Neural cell (in vitro differentiated cells): Measurements from ENCODE around the gene ASB18. TPM values are rescaled to one million over a fixed set of nuclear protein-coding genes. Genes with fewer than 3 reads are reported as not detected.

Experiments
- H2AFZ ChIP-seq: fragments of 200-600, 300-800 bp; sonication (generic), shearing (Covaris generic); 2 replicates; pipeline ENCODE4 v1.6.0; 2014; ENCODE audit warnings: low read depth, mild to moderate bottlenecking, antibody characterized with exemption, low read length, moderate library complexity
- H3F3A ChIP-seq: fragments of 200-600 bp; shearing (Covaris generic); 2 replicates; pipeline ENCODE4 v1.6.1; 2016; ENCODE audit warnings: mild to moderate bottlenecking, moderate library complexity, mixed read lengths, antibody characterized with exemption, low read length; ENCODE audit not compliant: insufficient read depth, poor library complexity, severe bottlenecking
- H3K27ac ChIP-seq: fragments of 200-600, 300-800 bp; sonication (generic), shearing (Covaris generic); 2 replicates; pipeline ENCODE4 v1.5.1; 2014; ENCODE audit warnings: mild to moderate bottlenecking, low read length, moderate library complexity
- H3K27me3 ChIP-seq: fragments of 300-800, 200-600 bp; sonication (generic), shearing (Covaris generic); 2 replicates; pipeline ENCODE4 v1.6.0; 2014; ENCODE audit warnings: mild to moderate bottlenecking, low read depth, low read length, moderate library complexity; ENCODE audit not compliant: insufficient read depth
- H3K36me3 ChIP-seq: fragments of 300-800, 200-600 bp; sonication (generic), shearing (Covaris generic); 2 replicates; pipeline ENCODE4 v1.5.1; 2014; ENCODE audit warnings: mild to moderate bottlenecking, antibody characterized with exemption, low read length, moderate library complexity; ENCODE audit not compliant: insufficient read depth
- H3K4me2 ChIP-seq: fragments of 300-800, 200-600 bp; sonication (generic), shearing (Covaris generic); 2 replicates; pipeline ENCODE4 v1.6.0; 2014; ENCODE audit warnings: mild to moderate bottlenecking, low read length
- H3K4me3 ChIP-seq: fragments of 300-800, 200-600 bp; sonication (generic), shearing (Covaris generic); 2 replicates; pipeline ENCODE4 v1.5.1; 2014; ENCODE audit warnings: mild to moderate bottlenecking, low read length, moderate library complexity
- H3K79me2 ChIP-seq: fragments of 200-600 bp; shearing (Covaris generic); replicated peaks from 2 replicates; pipeline ENCODE4 v1.6.0; 2014; ENCODE audit warnings: mild to moderate bottlenecking, low read length, moderate library complexity; ENCODE audit not compliant: insufficient read depth
- H3K9ac ChIP-seq: fragments of 300-800, 200-600 bp; sonication (generic), shearing (Covaris generic); 2 replicates; pipeline ENCODE4 v1.6.1; 2016; ENCODE audit warnings: mild to moderate bottlenecking, low read length, mixed read lengths
- H3K9me2 ChIP-seq: fragments of 200-600 bp; shearing (Covaris generic); 2 replicates; pipeline ENCODE4 v1.6.1; 2016; ENCODE audit warnings: mild to moderate bottlenecking, low read length, mixed read lengths; ENCODE audit not compliant: insufficient read depth
- H3K9me3 ChIP-seq: fragments of 200-600, 300-800 bp; sonication (generic), shearing (Covaris generic); 2 replicates; pipeline ENCODE4 v1.6.1; 2016; ENCODE audit warnings: mild to moderate bottlenecking, mixed run types, low read length, moderate library complexity, mixed read lengths
- H4K20me1 ChIP-seq: fragments of 200-600 bp; shearing (Covaris generic); 2 replicates; pipeline ENCODE4 v1.6.1; 2016; ENCODE audit warnings: mild to moderate bottlenecking, mixed run types; ENCODE audit not compliant: insufficient read depth
- CTCF ChIP-seq: fragments of 450-650 bp; IDR thresholded peaks from 2 replicates; pipeline ENCODE4 v1.5.1; 2014; ENCODE audit warnings: antibody characterized with exemption, mild to moderate bottlenecking, moderate library complexity; ENCODE audit not compliant: poor library complexity, severe bottlenecking
- EP300 ChIP-seq: fragments of 450-650 bp; conservative IDR thresholded peaks from 2 replicates; pipeline ENCODE4 v1.6.1; 2014; ENCODE audit warnings: antibody characterized with exemption, mild to moderate bottlenecking, moderate library complexity; ENCODE audit not compliant: poor library complexity, severe bottlenecking
- EZH2 ChIP-seq: fragments of 200-600, 300-800 bp; shearing (Covaris generic), sonication (generic); IDR thresholded peaks from 2 replicates; pipeline ENCODE4 v1.6.1; 2014; ENCODE audit warnings: antibody characterized with exemption, low read length, borderline replicate concordance, mild to moderate bottlenecking; ENCODE audit not compliant: insufficient read depth, poor library complexity, severe bottlenecking
- MXI1 ChIP-seq: fragments of 450-650 bp; conservative IDR thresholded peaks from 2 replicates; pipeline ENCODE4 v1.6.1; 2014; ENCODE audit warnings: antibody characterized with exemption, mild to moderate bottlenecking; ENCODE audit not compliant: poor library complexity, severe bottlenecking
- POLR2AphosphoS5 ChIP-seq: IDR thresholded peaks from 2 replicates; pipeline ENCODE4 v1.6.1; 2012
- RAD21 ChIP-seq: fragments of 450-650 bp; conservative IDR thresholded peaks from 2 replicates; pipeline ENCODE4 v1.6.1; 2014; ENCODE audit warnings: antibody characterized with exemption, mild to moderate bottlenecking, moderate library complexity
- REST ChIP-seq: IDR thresholded peaks from 2 replicates; pipeline ENCODE4 v1.6.1; 2012; ENCODE audit warnings: borderline replicate concordance
- SMC3 ChIP-seq: fragments of 450-650 bp; conservative IDR thresholded peaks from 2 replicates; pipeline ENCODE4 v1.6.1; 2014; ENCODE audit warnings: antibody characterized with exemption, mild to moderate bottlenecking, moderate library complexity; ENCODE audit not compliant: poor library complexity
- TAF1 ChIP-seq: IDR thresholded peaks from 2 replicates; pipeline ENCODE4 v1.6.1; 2012; ENCODE audit warnings: low read depth
- polyA plus RNA-seq: library from polyadenylated mRNA; depleted of rRNA; stranded (reverse); fragments of >200 nt; gene quantifications from 2 replicates; pipeline ENCODE4 v1.2.3, GENCODE V29; 2014

ASB18 gene
- polyA plus RNA-seq, 1 donor from 2014 or later, result not detected

DNA sequence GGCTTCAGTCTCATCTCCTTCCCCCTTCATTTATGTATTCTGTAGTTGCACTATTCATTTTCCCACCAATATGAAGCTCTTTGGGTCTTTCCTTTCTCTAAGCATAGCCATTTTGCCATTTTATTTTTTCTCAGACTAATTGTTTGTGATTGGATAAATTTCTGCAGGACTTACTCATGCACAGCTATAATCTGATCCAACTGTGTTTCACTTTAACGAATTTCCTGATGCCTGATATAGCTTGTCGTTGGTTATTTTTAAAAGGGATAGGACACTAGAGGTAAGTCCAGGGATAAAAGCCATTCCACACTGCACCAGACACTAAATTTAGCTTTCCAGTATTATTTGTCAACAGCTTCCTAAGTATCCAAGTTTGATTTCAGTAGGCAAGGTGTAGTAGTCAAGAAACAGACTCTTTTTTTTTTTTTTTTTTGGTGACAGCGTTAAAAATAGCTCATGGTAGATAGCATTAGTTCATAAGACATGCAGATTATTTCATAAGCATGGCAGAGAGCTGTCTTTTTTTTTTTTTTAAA, 17.4 kb downstream of the ASB18 start:
- no peak overlapping the region for H3K4me3 ChIP-seq
- H3K4me2 ChIP-seq, result no peak overlapping the region
- H3K9me2 ChIP-seq, result no peaks in the 10 kb centered on the region
- no peaks in the 10 kb centered on the region for H3F3A ChIP-seq
- no peaks in the 10 kb centered on the region for H3K9me3 ChIP-seq
- no peaks in the 10 kb centered on the region for H3K79me2 ChIP-seq
- no peak overlapping the region for H3K27ac ChIP-seq
- H3K36me3 ChIP-seq, result no peaks in the 10 kb centered on the region
- TF ChIP-seq EZH2 (no peak), POLR2AphosphoS5 (no peak), SMC3 (no peak), CTCF (no peak)
- H3K27me3 ChIP-seq, result no peaks in the 10 kb centered on the region
- no peaks in the 10 kb centered on the region for H4K20me1 ChIP-seq
- no peak overlapping the region for H3K9ac ChIP-seq
- H2AFZ ChIP-seq, result no peak overlapping the region

GRCh38 chr2:236244256-236244655, 19.9 kb downstream of the ASB18 start:
- Histone ChIP-seq H4K20me1 (no peaks in the 10 kb centered on the region), H3K4me2 (no peak overlapping the region), H3K9ac (no peak overlapping the region), H3K4me3 (no peak overlapping the region), H3K27ac (no peak overlapping the region), H3K36me3 (no peaks in the 10 kb centered on the region), H3K9me2 (no peaks in the 10 kb centered on the region), H3K9me3 (no peaks in the 10 kb centered on the region), H3K27me3 (no peaks in the 10 kb centered on the region), H3F3A (no peaks in the 10 kb centered on the region), H2AFZ (no peak overlapping the region), H3K79me2 (no peaks in the 10 kb centered on the region)
- TF ChIP-seq CTCF, result no peak
- TF ChIP-seq MXI1, result no peak
- TF ChIP-seq POLR2AphosphoS5, result no peak
- no peak for TF ChIP-seq EZH2
- no peak for TF ChIP-seq REST
- no peak for TF ChIP-seq RAD21
- TF ChIP-seq EP300, result no peak
- TF ChIP-seq SMC3, result no peak
- TF ChIP-seq TAF1, result no peak
